GM19438 (cell line): ENCODE measurements around the gene IGFBPL1.

Source experiments
- ATAC-seq: cut with Tn5 transposase; IDR thresholded peaks from one replicate; pipeline ENCODE4 v1.9.1; 2021; ENCODE audit warnings: low read depth; ENCODE audit not compliant: unreplicated experiment

The IGFBPL1 gene

DNA sequence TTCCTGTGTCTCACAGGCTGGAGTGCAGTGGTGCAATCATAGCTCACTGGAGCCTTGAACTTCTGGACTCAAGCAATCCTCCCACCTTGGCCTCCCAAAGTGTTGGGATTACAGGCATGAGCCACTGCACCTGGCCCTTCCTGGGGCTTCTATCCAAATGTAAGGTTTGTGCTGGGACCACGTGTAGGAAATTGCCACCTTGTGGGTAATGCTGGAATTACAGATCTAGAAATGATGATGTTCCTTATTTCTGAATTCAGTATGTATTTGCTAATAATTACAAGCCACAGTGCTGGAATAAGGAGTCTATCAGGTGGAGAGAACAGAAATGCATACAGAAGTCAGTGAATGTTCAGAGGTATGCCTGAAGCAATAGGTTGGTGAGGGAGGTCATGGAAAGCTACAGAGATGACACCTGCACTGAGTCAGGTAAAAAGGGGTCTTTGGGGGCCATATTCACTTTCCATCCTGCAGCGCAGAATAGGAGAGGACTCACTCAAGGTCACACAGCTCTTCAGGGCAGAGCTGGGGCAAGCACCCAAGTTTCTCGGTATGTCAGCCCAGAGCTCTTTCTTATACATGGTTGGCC lies 8.8 kb upstream of the IGFBPL1 start:
- ATAC-seq, result no peak

DNA sequence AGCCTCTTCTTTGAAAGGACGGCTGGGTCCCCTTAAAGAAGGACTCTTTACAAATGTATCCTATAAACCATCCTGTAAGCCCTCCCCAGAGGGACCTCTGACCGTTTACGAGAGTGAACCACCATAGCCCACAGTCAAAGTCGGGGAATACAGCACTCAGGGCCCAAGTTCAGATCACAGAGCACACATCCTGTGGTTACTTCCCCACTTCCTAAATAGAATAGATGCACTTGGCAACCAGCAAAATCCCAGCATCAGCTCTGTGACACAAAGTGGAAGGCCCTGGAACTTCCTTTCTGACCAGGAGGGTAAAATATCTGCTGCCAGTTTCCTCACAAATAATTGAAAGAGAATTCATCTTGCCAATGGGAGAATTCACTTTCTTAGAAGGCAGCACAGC lies 6.9 kb upstream of the IGFBPL1 start:
- ATAC-seq, result no peak

DNA sequence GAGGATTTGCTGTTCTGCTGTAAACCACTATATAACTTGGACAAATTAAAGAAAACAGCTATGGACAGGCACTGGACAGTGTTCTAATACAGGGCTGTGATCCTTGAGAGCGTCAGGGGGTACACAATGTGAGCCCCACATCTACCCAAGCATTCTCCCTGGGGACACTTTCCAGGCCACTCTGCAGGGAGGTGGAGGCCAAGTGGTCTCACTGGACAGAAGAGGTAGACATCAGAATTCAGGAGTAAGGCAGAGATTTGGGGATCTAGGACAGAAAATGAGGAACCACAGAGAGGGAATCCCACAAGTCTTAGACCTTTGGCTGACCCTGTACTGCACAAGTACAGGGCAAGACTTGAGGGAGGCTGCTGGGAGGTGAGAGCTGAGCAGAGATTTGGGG lies 3.8 kb upstream of the IGFBPL1 start:
- no peak for ATAC-seq

DNA sequence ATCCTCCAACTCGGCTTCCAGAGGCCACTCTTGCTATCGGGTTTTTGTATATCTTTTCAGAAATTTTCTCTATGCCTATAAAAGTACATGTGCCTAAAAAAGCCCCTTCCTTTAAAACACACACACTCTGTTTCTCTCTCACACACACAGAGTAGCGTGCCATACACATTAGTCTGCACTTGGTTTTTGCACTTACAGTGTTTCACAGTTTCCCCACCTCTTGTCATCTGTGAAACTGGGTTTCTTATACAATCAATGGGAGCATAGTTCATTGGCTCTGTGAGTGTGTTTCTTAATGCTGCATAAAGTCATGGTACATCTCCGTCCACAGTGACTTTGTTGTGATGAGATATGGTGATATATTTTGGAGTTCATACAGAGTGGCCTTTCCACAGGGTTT lies 664 bp upstream of the IGFBPL1 start:
- no peak for ATAC-seq

GRCh38 chr9:38423273-38423972 lies 831 bp downstream of the IGFBPL1 start:
- no peak for ATAC-seq

DNA sequence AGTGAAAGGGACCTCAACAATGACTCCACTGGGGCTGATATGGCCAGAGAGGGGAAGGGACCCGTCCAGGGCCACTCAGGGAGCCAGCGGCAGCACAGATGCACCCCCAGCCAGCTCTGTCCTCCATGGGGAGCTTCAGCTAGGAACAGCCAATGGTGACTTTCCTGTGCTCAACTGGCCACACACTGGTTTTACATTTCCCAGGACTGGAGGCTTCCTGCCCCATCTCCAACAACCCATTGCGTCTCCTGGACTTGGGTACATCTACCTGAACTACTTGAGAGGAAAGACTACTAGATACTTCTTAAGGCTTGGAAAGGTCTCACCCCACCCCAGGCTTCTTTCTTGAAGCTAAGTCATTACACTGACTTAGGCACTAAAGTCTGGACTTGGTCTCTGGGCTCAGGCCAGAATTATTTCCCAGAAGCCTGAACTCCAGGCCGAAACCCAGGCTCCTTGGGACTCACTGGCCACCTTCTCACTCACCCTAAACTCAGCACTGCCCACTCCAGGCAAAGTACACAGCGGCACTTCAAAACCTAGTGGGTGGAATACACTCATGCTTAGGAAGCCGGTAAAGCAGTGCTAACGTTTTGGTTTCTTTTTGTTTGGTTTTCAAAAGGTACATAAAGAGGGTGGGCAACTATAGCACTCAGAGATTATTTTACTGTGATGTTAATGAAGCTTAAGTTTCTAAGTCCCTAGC lies 1.5 kb downstream of the IGFBPL1 start:
- no peak for ATAC-seq

GRCh38 chr9:38421498-38422211 lies 2.6 kb downstream of the IGFBPL1 start:
- no peak for ATAC-seq

GRCh38 chr9:38419181-38419580 lies 5.1 kb downstream of the IGFBPL1 start:
- no peak for ATAC-seq

- no peak for ATAC-seq
Measured at GRCh38 chr9:38418366-38418765, 5.9 kb downstream of the IGFBPL1 start.

DNA sequence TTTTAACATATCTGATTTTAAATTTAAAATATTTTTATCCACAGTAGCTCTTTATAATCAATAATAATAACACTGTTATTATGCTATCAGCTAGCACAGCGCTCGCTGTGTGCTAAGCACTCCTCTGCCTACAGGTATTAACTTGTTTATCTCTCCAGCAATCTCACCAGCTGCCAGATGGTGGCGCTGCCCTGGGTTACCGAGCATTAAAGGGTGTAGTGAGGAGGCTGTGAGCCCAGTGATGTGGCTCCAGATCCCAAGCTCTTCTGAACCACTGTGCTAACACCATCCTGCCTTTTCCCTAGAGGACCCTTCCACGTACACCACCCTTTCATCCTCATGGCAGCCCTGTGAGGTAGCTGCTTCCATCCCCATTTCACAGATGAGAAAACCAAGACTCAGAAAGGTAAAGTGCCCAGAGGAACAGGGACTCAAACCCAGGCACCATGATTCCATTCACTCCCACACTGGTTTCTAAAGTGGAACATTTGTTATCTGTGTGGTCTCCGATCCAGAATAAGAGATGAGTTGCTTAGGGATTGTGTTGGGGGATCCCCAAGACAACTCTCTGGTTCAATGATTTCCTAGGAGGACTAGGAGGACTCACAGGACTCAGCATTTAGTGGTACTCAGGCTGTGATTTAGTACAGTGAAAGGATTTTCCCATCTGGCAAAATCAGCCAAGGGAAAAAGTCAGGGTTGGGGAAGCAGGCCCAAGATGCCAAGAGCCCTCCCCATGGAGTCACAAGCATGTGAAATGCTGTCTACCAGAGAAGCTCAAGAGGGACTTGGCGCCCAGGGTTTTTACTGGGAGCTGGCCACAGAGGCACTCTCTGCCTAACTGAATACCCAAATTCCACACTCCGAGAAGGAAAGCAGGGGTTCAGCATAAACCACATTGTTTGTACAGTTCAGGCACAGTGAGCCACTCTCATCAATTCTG lies 7.0 kb downstream of the IGFBPL1 start:
- no peak for ATAC-seq

GRCh38 chr9:38416461-38416860 lies 7.8 kb downstream of the IGFBPL1 start:
- no peak for ATAC-seq

DNA sequence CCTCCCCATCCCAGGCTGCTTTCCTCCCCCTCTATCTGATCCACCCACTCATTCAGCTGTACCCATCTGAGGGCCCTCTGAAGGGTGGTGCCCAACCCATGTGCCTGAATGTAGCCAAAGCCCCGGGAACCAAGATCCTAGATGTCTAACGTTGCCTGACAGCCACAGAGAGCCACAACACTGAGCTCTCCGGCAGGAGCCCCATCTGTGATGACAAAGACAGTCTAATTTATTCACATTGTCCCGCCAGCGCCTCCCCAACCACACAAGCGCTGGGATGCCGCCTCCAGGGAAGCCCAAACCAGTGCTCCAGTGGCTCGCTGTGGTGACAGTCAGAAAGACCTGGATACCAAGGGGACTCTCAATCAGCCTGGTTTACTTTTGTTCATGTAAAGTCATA lies 8.4 kb downstream of the IGFBPL1 start:
- no peak for ATAC-seq

DNA sequence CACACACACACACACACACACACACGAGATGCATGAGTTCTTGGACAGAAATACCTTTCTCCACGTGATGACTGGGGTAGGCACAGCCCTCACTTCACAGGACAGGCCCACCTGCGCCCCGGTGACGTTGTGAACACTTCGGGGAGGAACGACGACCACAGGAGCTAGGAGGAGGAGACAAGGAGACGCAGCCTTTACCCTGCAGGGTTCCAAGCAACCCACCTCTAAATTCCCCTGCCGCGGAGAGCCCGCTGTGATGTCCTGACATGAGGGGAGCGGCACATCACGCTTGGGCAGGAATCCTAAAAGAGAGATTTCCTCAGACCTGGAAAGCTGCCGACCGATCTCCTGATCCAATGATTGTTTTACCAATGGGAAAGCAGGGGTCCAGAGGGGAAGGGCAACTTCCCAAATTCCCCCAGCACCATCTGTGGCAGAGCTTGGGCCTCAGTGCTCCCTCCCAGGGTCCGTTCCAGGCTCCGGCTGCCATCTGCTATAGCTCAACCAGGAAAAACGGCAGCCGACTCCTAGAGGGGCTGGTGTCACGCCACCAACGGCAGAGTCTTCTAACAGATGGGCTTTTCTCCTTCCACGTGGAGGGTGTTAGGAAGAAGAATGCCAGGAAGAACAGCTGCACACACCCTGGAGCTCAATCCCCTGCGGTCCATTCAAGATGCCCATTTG lies 10.1 kb downstream of the IGFBPL1 start:
- no peak for ATAC-seq

GRCh38 chr9:38413283-38413682 lies 11.0 kb downstream of the IGFBPL1 start:
- peak; percentile 67 for ATAC-seq

GRCh38 chr9:38412751-38413150 lies 11.5 kb downstream of the IGFBPL1 start:
- ATAC-seq, result no peak

DNA sequence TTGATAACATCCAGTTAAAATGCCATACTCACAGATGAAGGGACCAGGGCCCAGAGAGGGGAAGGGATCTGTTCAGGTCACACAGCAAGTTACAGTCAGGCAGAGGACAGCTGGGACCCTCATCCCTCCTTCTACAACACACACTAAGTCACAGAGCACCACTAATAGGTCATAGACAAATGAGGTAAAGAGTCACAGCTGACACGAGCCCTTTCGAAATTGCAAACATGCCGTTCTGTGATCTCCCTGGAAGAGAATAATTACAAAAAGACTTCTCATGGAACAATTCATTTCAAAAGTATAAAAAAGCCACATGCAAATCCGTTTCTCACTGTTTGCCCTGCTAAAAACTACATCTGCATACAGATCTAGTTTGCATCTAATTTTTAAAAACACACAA lies 15.5 kb downstream of the IGFBPL1 start:
- ATAC-seq, result no peak

DNA sequence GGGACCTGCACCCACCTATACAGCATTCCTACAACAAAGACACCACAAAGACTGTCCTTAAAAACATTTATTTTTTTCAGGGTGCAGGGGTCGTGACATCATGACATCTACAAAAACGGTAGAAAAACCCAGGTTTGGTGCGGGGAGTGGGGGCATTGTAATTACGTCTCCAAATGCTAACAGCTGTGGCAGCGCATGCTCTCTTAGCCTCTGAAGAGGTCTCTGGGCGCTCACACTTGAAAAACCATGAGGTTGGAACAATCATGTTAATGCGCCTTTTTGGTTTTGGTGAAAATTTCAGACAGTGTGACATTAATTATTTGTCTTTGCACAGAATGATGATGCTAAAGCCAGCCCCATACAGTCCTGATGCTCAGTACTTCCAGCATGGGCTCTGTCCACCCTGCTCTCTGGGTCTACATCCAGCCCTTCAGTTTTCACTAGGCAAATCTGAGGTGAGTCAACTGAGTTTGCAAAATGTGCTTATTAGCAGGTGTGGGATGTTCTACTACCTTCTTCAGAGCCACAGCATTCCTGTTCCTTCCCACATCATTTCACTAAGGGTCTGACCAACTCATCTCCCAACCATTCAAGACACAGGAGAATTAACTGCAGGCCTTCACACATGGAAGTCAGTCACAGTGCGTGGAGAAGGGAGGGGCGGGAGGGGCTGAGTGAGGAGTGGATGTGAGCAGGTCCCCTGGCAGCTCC lies 17.6 kb downstream of the IGFBPL1 start:
- ATAC-seq, result no peak

- no peak for ATAC-seq
Measured at GRCh38 chr9:38405785-38406184, 18.5 kb downstream of the IGFBPL1 start.

GRCh38 chr9:38404314-38404713 lies 19.9 kb downstream of the IGFBPL1 start:
- ATAC-seq, result no peak
